Testis (tissue), 3 donors: ENCODE results near the gene SYNPR. TPM values are rescaled to one million over a fixed set of nuclear protein-coding genes. Genes with fewer than 3 reads are reported as not detected.

Experiments used
- DNase-seq: peaks from one replicate; pipeline ENCODE4 v3.0.0-alpha.2; 2019
- H3K27ac ChIP-seq, 2 donors: fragments of 200-600 bp; sonication (generic); one replicate each; pipeline ENCODE4 v1.5.1; 2019
- H3K27me3 ChIP-seq: fragments of 200-600 bp; sonication (generic); one replicate; pipeline ENCODE4 v1.5.1; 2019
- H3K36me3 ChIP-seq: fragments of 200-600 bp; sonication (generic); one replicate; pipeline ENCODE4 v1.5.1; 2017; ENCODE audit warnings: low read depth; ENCODE audit errors: missing control alignments
- H3K4me1 ChIP-seq: fragments of 200-600 bp; sonication (generic); one replicate; pipeline ENCODE4 v1.5.1; 2019
- H3K4me3 ChIP-seq, 2 donors: fragments of 200-600 bp; sonication (generic); one replicate each; pipeline ENCODE4 v1.5.1; 2017 to 2019
- H3K9me3 ChIP-seq: fragments of 200-600 bp; sonication (generic); one replicate; pipeline ENCODE4 v1.5.1; 2017
- POLR2A ChIP-seq: fragments of 450-650 bp; IDR thresholded peaks from one replicate; pipeline ENCODE4 v1.6.1; 2017; ENCODE audit warnings: antibody characterized with exemption, mild to moderate bottlenecking, moderate library complexity
- WGBS, 2 donors: methylation state at CpG; one replicate each; pipeline ENCODE4 v1.1.5; 2018; 5-methylcytosine and 5-hydroxymethylcytosine counted together
- intact Hi-C: fragments of 100-400 bp; cut with DNase I; formaldehyde crosslinking; loops from one replicate; pipeline ENCODE4 v1.15.1; 2023; ENCODE audit warnings: low total_unique reads
- polyA plus RNA-seq: library from polyadenylated mRNA; stranded (reverse); fragments of 350-450 nt; fragmentation: Illumina TruSeq; extraction: RNeasy Lipid Tissue Mini Kit (QIAGEN cat#74804); gene quantifications from one replicate; pipeline ENCODE4 v1.2.3, GENCODE V29; 2014; ENCODE audit warnings: low read depth, low replicate concordance; ENCODE audit not compliant: insufficient read depth
- total RNA-seq, 2 donors: library from RNA; depleted of rRNA; stranded (reverse); fragments of >200 nt; gene quantifications; one replicate each; pipeline ENCODE4 v1.2.3, GENCODE V29; 2016
- TF ChIP-seq, protein P1 (sequence below), 3 experiments: fragments of 450-650 bp in 2 of 3; fragments of 200-600 bp in 1 of 3; sonication (generic) in 1 of 3; IDR thresholded peaks; one replicate each; pipeline ENCODE4 v1.5.1; 2016 to 2019; ENCODE audit warnings: antibody characterized with exemption in 3 of 3, mild to moderate bottlenecking in 2 of 3, moderate library complexity in 1 of 3

Gene SYNPR
- total and polyA plus RNA-seq, 3 donors from 2014 or later = not detected

DNA sequence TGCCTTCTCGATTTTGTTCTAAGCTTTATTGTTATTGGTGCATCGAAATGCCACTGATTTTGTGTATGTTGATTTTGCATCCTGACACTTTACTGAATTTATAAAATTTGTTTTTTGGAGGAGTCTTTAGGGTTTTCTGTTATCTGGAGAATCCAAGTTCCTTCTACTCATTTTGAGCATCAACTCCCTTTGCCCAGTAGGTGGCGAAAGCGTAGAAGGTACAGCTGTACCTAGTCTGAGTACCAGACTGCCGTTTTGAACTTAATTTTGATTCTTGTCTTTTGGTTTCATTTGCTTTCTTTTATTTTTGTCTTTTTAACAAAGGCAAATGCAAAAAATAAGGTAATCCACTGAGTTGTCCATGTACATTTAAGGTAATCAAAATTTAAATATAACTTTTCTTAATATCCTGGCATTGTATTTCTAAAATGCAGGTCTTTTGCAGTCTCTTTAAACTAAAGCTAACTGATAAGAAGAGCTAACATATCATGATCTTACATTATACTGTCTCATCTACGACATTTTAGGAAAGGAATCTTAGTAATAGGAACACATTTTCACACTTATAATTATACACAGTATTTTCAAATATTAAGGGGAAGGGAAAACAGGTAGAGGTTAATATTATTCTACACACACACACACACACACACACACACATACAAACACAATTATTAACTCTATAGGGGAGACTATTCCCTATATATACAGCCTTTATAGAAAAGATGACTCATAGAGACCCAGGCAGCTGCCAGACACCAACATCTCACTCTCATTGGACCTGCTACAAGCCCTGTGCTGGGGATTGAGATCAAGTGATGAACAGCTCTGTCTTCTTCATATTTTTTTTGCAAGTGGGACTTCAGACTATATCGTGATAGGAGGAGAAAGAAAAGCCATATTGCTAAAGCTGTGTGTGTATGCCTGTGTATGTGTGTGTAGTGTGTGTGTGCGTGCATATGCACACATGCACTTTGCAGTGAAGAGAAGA lies 71.8 kb downstream of the SYNPR start:
- peak; percentile 70 for DNase-seq
- Histone ChIP-seq H3K9me3 (no peaks in the 10 kb centered on the region), H3K4me1 (no peaks in the 10 kb centered on the region), H3K36me3 (no peaks in the 10 kb centered on the region), H3K4me3 (no peak overlapping the region), H3K27ac (no peak overlapping the region), H3K27me3 (no peaks in the 10 kb centered on the region)
- 27 to 29% methylated on average over 8 of the region's 8 CpGs for WGBS, 2 donors
- TF ChIP-seq POLR2A = no peak
- TF ChIP-seq, protein P1, sequence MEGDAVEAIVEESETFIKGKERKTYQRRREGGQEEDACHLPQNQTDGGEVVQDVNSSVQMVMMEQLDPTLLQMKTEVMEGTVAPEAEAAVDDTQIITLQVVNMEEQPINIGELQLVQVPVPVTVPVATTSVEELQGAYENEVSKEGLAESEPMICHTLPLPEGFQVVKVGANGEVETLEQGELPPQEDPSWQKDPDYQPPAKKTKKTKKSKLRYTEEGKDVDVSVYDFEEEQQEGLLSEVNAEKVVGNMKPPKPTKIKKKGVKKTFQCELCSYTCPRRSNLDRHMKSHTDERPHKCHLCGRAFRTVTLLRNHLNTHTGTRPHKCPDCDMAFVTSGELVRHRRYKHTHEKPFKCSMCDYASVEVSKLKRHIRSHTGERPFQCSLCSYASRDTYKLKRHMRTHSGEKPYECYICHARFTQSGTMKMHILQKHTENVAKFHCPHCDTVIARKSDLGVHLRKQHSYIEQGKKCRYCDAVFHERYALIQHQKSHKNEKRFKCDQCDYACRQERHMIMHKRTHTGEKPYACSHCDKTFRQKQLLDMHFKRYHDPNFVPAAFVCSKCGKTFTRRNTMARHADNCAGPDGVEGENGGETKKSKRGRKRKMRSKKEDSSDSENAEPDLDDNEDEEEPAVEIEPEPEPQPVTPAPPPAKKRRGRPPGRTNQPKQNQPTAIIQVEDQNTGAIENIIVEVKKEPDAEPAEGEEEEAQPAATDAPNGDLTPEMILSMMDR (IDR thresholded peaks at IDR 0.05) = peak; percentile 66 to 71 (median 71)
- intact Hi-C loops = loop anchor here (5.0 kb wide), 1 partner anchor 462 kb away; no protein-coding TSS in a partner anchor

- intact Hi-C loops = loop anchor here (5.0 kb wide), 1 partner anchor 461 kb away; no protein-coding TSS in a partner anchor
- no peaks in the 10 kb centered on the region for H3K27me3 ChIP-seq
- H3K27ac ChIP-seq = no peak overlapping the region
- no peaks in the 10 kb centered on the region for H3K9me3 ChIP-seq
- H3K4me1 ChIP-seq = no peaks in the 10 kb centered on the region
- TF ChIP-seq POLR2A = no peak
- TF ChIP-seq, protein P1 (IDR thresholded peaks at IDR 0.05) = peak; percentile 86 to 93 (median 89)
- no peaks in the 10 kb centered on the region for H3K36me3 ChIP-seq
- no peak for DNase-seq
- 41 to 55% methylated on average over 9 of the region's 9 CpGs for WGBS, 2 donors
- no peak overlapping the region for H3K4me3 ChIP-seq
Measured at GRCh38 chr3:63351159-63352007, 73.3 kb downstream of the SYNPR start.

DNA sequence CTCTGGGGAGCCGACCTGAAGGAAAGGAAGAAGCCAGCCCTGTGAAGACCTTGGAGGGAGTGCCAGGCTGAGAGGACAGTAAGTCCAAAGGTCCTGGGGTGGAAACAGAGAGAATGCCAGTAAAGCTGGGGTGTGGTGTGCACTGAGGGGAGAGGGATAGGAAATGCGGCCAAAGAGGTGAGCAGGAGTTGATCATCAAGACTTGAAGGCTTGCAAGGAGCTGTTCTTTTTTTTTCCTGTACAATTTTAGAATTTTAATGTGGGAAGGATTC lies 73.8 kb downstream of the SYNPR start:
- Histone ChIP-seq H3K4me1 (no peaks in the 10 kb centered on the region), H3K36me3 (no peaks in the 10 kb centered on the region), H3K27me3 (no peaks in the 10 kb centered on the region), H3K4me3 (no peak overlapping the region), H3K27ac (no peak overlapping the region), H3K9me3 (no peaks in the 10 kb centered on the region)
- TF ChIP-seq POLR2A = no peak
- TF ChIP-seq, protein P1 (IDR thresholded peaks at IDR 0.05) = no peak
- DNase-seq = no peak
- 71 to 75% methylated on average over 2 of the region's 2 CpGs for WGBS, 2 donors
- intact Hi-C loops = loop anchor here (5.0 kb wide), 1 partner anchor 460 kb away; no protein-coding TSS in a partner anchor

DNA sequence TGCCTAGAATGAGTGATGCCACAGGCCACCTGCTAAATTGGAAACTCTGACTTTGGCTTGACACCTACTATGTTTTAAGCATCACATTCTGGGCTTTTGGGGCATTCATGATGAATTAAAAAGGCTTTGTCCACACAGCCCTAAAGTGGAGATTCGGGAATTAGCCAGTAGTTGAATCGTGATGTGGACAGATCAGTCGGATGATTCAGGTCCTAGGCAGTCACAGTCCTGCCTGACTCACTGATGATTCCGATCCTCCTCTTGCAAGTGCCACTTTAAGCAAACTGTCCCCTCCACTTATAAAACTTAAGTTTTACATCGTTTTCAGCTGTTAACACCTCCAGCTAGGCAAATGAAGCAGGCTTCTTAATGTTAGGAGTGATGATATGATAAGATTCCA lies 75.3 kb downstream of the SYNPR start:
- no peaks in the 10 kb centered on the region for H3K27me3 ChIP-seq

More for the DNA sequence above, 75.3 kb downstream of the SYNPR start:
- H3K27ac ChIP-seq = no peak overlapping the region
- no peak for DNase-seq
- WGBS, 2 donors = 81 to 84% methylated on average over 5 of the region's 5 CpGs
- TF ChIP-seq, protein P1 (IDR thresholded peaks at IDR 0.05) = no peak
- no peak for TF ChIP-seq POLR2A
- intact Hi-C loops = loop anchor here (5.0 kb wide), 1 partner anchor 459 kb away; no protein-coding TSS in a partner anchor
- no peaks in the 10 kb centered on the region for H3K36me3 ChIP-seq
- no peaks in the 10 kb centered on the region for H3K4me1 ChIP-seq
- H3K4me3 ChIP-seq = no peak overlapping the region
- no peaks in the 10 kb centered on the region for H3K9me3 ChIP-seq
